Suprapubic skin (tissue), 4 donors: Measurements from ENCODE around the gene PROP1. TPM values are rescaled to one million over a fixed set of nuclear protein-coding genes. Genes with fewer than 3 reads are reported as not detected.
"Not testable (repeated sequence)": the region's sequence is repeated elsewhere in the genome, so short reads cannot be mapped to it uniquely, and the experiment has no call there.

ENCODE experiments used
- DNase-seq, 2 donors: peaks; one replicate each; pipeline ENCODE4 v3.0.0-alpha.2; 2019; ENCODE audit warnings: low spot score in 2 of 2
- H3K27ac ChIP-seq: fragments of 200-600 bp; sonication (generic); one replicate; pipeline ENCODE4 v1.5.1; 2019
- H3K27me3 ChIP-seq: fragments of 200-600 bp; sonication (generic); one replicate; pipeline ENCODE4 v1.5.1; 2019
- H3K36me3 ChIP-seq: fragments of 200-600 bp; sonication (generic); one replicate; pipeline ENCODE4 v1.5.1; 2019
- H3K4me1 ChIP-seq: fragments of 200-600 bp; sonication (generic); one replicate; pipeline ENCODE4 v1.5.1; 2019
- H3K4me3 ChIP-seq: fragments of 200-600 bp; sonication (generic); one replicate; pipeline ENCODE4 v1.5.1; 2019; ENCODE audit warnings: mild to moderate bottlenecking
- H3K9me3 ChIP-seq: fragments of 200-600 bp; sonication (generic); one replicate; pipeline ENCODE4 v1.5.1; 2019
- EP300 ChIP-seq: sonication (generic); formaldehyde crosslinking; IDR thresholded peaks from one replicate; pipeline ENCODE4 v1.6.1; 2017; ENCODE audit warnings: antibody characterized with exemption
- POLR2A ChIP-seq, 2 donors: fragments of 450-650 bp; IDR thresholded peaks; one replicate each; pipeline ENCODE4 v1.6.1; 2017; ENCODE audit warnings: antibody characterized with exemption in 2 of 2, mild to moderate bottlenecking in 2 of 2, moderate library complexity in 2 of 2
- POLR2AphosphoS5 ChIP-seq, 3 donors: sonication (generic); formaldehyde crosslinking; IDR thresholded peaks; one replicate each; pipeline ENCODE4 v1.6.1; 2017; ENCODE audit warnings: antibody characterized with exemption in 3 of 3
- WGBS: methylation state at CpG from one replicate; pipeline ENCODE4 v1.1.5; 2018; 5-methylcytosine and 5-hydroxymethylcytosine counted together
- total RNA-seq, 4 donors: library from RNA; depleted of rRNA; stranded (reverse); fragments of >200 nt; gene quantifications; one replicate each; pipeline ENCODE4 v1.1.0, GENCODE V29; 2016
- TF ChIP-seq, protein P1 (sequence below), 2 donors: fragments of 200-600 bp in 1 of 2; fragments of 450-650 bp in 1 of 2; sonication (generic) in 1 of 2; IDR thresholded peaks; one replicate each; pipeline ENCODE4 v1.5.1; 2016 to 2019; ENCODE audit warnings: antibody characterized with exemption in 2 of 2, mild to moderate bottlenecking in 1 of 2, moderate library complexity in 1 of 2

The PROP1 gene
- total RNA-seq, 4 donors from 2014 or later, result not detected

DNA sequence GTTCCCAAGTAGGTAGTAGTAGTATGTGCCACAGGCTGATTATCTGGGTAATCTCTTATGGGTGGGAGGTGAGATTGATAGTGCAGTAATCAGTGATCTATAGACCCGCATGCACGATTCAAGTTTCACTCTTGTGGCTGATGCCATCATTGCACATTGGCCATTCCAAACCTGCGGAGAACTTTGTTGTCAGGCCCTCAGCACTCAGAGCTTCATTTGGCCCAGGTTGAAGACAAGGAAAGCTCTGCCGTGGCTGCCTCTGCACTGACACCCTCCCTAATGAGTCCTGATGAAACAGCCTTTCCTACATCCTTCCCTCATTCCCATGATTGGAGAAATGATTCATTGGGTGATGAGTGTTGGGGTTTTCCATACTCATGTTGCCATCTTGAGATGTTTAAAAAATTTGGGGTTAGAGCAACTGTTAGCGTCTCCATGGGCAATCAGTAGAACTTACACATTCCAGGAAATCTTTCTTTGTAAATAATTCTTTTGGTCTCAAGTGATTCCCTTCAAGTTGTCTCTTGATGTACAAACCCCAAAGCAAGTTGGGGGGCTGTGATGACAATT is 22.9 kb downstream of the PROP1 start:
- H3K27ac ChIP-seq, result no peak overlapping the region
- peaks cover 25% of the 10 kb centered on the region for H3K27me3 ChIP-seq
- H3K36me3 ChIP-seq, result no peaks in the 10 kb centered on the region
- TF ChIP-seq, protein P1, sequence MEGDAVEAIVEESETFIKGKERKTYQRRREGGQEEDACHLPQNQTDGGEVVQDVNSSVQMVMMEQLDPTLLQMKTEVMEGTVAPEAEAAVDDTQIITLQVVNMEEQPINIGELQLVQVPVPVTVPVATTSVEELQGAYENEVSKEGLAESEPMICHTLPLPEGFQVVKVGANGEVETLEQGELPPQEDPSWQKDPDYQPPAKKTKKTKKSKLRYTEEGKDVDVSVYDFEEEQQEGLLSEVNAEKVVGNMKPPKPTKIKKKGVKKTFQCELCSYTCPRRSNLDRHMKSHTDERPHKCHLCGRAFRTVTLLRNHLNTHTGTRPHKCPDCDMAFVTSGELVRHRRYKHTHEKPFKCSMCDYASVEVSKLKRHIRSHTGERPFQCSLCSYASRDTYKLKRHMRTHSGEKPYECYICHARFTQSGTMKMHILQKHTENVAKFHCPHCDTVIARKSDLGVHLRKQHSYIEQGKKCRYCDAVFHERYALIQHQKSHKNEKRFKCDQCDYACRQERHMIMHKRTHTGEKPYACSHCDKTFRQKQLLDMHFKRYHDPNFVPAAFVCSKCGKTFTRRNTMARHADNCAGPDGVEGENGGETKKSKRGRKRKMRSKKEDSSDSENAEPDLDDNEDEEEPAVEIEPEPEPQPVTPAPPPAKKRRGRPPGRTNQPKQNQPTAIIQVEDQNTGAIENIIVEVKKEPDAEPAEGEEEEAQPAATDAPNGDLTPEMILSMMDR (IDR thresholded peaks at IDR 0.05), result no peak
- no peak for TF ChIP-seq EP300
- TF ChIP-seq POLR2AphosphoS5 (IDR thresholded peaks at IDR 0.05), result no peak
- no peak for TF ChIP-seq POLR2A (IDR thresholded peaks at IDR 0.05)
- WGBS, result 68% methylated on average over 5 of the region's 5 CpGs
- H3K4me1 ChIP-seq, result no peaks in the 10 kb centered on the region
- H3K9me3 ChIP-seq, result no peaks in the 10 kb centered on the region
- H3K4me3 ChIP-seq, result no peak overlapping the region
- DNase-seq, result no peak

DNA sequence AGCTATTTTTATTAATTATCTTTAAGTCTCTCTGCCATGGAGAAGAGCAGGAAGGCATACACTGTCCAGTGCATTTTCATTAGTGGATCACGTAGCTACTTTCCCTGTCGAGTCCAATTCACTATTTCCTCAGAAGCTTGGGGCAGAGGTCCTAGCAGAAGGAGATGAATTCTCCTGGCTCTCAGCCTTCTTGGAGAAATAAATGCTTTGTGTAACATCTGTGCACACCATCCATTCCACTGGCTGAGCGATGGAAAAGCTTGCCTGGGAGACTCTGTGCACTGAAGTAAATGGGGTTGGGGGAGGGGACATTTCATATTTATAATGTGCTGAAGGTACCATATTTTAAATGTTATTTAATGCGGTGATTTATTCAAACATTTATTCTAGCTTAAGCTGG is 23.4 kb downstream of the PROP1 start:
- peaks cover 24% of the 10 kb centered on the region for H3K27me3 ChIP-seq
- H3K4me1 ChIP-seq, result no peaks in the 10 kb centered on the region
- no peaks in the 10 kb centered on the region for H3K9me3 ChIP-seq
- no peak overlapping the region for H3K4me3 ChIP-seq
- no peak for DNase-seq
- no peak overlapping the region for H3K27ac ChIP-seq
- 58% methylated on average over 4 of the region's 4 CpGs for WGBS
- TF ChIP-seq POLR2A (IDR thresholded peaks at IDR 0.05), result no peak
- no peak for TF ChIP-seq EP300
- TF ChIP-seq, protein P1 (IDR thresholded peaks at IDR 0.05), result no peak
- no peak for TF ChIP-seq POLR2AphosphoS5 (IDR thresholded peaks at IDR 0.05)
- no peaks in the 10 kb centered on the region for H3K36me3 ChIP-seq

DNA sequence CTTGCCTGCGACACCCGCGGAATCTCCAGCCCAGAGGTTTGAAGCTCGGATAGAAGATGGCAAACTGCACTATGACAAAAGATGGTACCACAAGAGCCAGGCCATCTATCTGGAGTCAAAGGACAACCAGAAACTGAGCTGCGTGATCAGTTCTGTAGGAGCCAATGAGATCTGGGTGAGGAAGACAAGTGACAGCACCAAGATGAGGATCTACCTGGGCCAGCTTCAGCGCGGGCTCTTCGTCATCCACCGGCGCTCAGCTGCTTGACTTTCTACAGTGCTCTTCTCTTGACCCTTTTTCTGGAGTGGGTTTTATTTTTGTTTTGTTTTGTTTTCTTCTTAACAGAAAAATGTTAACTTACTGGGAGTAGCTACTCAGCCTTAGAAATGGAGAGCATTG is 24.0 kb downstream of the PROP1 start:
- H3K36me3 ChIP-seq, H3K4me1 ChIP-seq, H3K9me3 ChIP-seq, H3K27ac ChIP-seq, H3K4me3 ChIP-seq: not testable (repeated sequence)
- peaks cover 18% of the 10 kb centered on the region for H3K27me3 ChIP-seq
- peak in 1 of 2 donors; percentile 24 for DNase-seq
- WGBS, result 94% methylated on average over 10 of the region's 10 CpGs

DNA sequence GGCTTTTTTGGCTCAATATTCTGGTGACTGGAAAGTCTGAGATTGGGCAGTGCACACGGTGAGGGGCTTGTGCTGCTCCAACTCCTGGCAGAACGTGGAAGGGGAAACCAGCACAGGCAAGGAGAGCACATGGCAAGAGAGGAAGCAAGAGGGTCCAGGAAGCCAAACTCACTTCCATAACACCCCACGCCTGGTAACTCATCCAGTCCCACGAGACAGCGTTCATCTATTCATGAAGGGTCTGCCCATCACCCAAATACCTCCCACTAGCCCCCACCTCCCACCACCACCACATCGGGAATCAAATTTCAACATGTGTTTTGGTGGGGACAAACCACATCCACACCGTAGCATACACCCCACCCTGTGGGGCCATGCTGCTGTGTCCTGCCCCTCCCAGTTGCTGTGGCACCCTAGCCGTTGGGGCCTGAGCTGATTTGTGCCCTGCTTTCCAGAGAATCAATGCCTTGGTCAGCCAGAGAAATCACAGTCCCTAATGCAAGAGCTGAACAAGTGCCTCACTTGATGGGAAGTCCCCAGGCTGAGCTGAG is 27.3 kb downstream of the PROP1 start:
- WGBS, result 75% methylated on average over 8 of the region's 8 CpGs
- peak in 1 of 2 donors; percentile 74 for DNase-seq
- H3K4me3 ChIP-seq, result no peak overlapping the region
- no peaks in the 10 kb centered on the region for H3K4me1 ChIP-seq
- H3K27me3 ChIP-seq, result peaks cover 15% of the 10 kb centered on the region
- TF ChIP-seq POLR2A (IDR thresholded peaks at IDR 0.05) (no peak), POLR2AphosphoS5 (IDR thresholded peaks at IDR 0.05) (no peak), EP300 (no peak)
- TF ChIP-seq, protein P1 (IDR thresholded peaks at IDR 0.05), result no peak
- no peak overlapping the region for H3K27ac ChIP-seq
- H3K36me3 ChIP-seq, result no peaks in the 10 kb centered on the region
- no peaks in the 10 kb centered on the region for H3K9me3 ChIP-seq

DNA sequence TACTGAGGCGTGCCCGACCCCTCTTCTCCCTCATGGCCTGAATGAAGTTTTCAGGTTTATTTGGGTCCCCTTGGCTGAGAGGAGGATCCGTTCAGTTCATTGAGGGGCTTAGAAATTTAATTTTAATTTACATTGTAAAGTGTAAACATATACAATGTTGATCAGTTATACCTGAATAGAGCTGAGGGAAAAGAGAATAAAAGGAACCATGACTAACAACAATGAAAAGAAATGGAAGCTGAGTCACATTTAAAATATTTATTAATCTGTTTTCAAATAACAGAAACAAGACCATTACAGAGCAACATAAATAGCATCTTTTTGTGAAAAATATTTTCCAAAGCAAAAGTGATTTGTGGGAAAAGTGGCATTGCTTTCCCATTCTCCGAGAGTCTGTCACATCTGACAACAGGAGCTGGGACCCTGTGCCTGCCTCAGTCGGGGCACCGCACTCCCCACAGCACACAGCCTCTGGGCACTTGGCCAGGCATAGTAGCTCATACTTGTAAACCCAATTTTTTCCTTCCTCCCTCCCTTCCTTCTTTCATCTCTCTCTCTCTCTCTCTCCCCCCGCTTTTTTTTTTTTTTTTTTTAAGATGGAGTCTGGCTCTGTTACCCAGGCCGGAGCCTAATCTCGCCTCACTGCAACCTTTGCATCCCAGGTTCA is 28.7 kb downstream of the PROP1 start:
- no peak overlapping the region for H3K27ac ChIP-seq
- WGBS, result 76% methylated on average over 9 of the region's 9 CpGs
- TF ChIP-seq POLR2AphosphoS5 (IDR thresholded peaks at IDR 0.05), result no peak
- no peak for TF ChIP-seq EP300
- TF ChIP-seq POLR2A (IDR thresholded peaks at IDR 0.05), result no peak
- TF ChIP-seq, protein P1 (IDR thresholded peaks at IDR 0.05), result no peak
- peak in 1 of 2 donors; percentile 38 for DNase-seq
- H3K27me3 ChIP-seq, result peaks cover 15% of the 10 kb centered on the region
- no peak overlapping the region for H3K4me3 ChIP-seq
- H3K4me1 ChIP-seq, result no peaks in the 10 kb centered on the region
- no peaks in the 10 kb centered on the region for H3K9me3 ChIP-seq
- H3K36me3 ChIP-seq, result no peaks in the 10 kb centered on the region
